ENCODE measurements around the gene TES.

- TF ChIP-seq CTCF (IDR thresholded peaks at IDR 0.05; ENCODE audit: low read depth, low read length) (peak; percentile 73), EZH2phosphoT487 (IDR thresholded peaks at IDR 0.05; ENCODE audit: low read depth) (no peak)
These were observed 47.3 kb upstream of the TES start for GRCh38 chr7:116162992-116163391.
